SK-N-SH (cell line): ENCODE results near the gene MLKL.

ENCODE experiments used
- CTCF ChIP-seq: fragments of 200-600 bp; sonication (generic); IDR thresholded peaks from 2 replicates; pipeline ENCODE4 v1.6.1; 2017; ENCODE audit warnings: antibody characterized with exemption, mild to moderate bottlenecking, moderate library complexity
- SMC3 ChIP-seq: IDR thresholded peaks from 2 replicates; pipeline ENCODE4 v1.6.1; 2012; ENCODE audit warnings: low read depth, low read length, improper control_type of control experiment

- TF ChIP-seq CTCF (no peak), SMC3 (no peak)
Measured at GRCh38 chr16:74635303-74635702, 65.4 kb downstream of the MLKL start.
